Fibroblast of lung (primary cell): Measurements from ENCODE around the gene LIPF. TPM values are rescaled to one million over a fixed set of nuclear protein-coding genes. Genes with fewer than 3 reads are reported as not detected.
A peak's percentile ranks its signal among the peaks of the same experiment; 100 is the strongest.
"Not testable (repeated sequence)": the region's sequence is repeated elsewhere in the genome, so short reads cannot be mapped to it uniquely, and the experiment has no call there.

Source experiments
- DNase-seq, 2 donors: peaks; one replicate each; pipeline versions ENCODE4 v3.0.0 to v3.0.0-alpha.2; 2010; ENCODE audit warnings: low read depth in 2 of 2
- H2AFZ ChIP-seq: 2 replicates; pipeline ENCODE4 v1.5.1; 2012; ENCODE audit warnings: low read length, control low read depth, inconsistent platforms
- H3K27ac ChIP-seq: 2 replicates; pipeline ENCODE4 v1.5.1; 2011; ENCODE audit warnings: low read length, control low read depth; ENCODE audit not compliant: insufficient read depth
- H3K27me3 ChIP-seq: 2 replicates; pipeline ENCODE4 v1.5.1; 2011; ENCODE audit warnings: mild to moderate bottlenecking, low read length; ENCODE audit not compliant: control insufficient read depth, insufficient read depth
- H3K36me3 ChIP-seq: 2 replicates; pipeline ENCODE4 v1.5.1; 2011; ENCODE audit warnings: low read length; ENCODE audit not compliant: control insufficient read depth, insufficient read depth
- H3K4me1 ChIP-seq: 2 replicates; pipeline ENCODE4 v1.5.1; 2011; ENCODE audit warnings: low read length; ENCODE audit not compliant: control insufficient read depth, insufficient read depth; ENCODE audit errors: extremely low read depth
- H3K4me2 ChIP-seq: 2 replicates; pipeline ENCODE4 v1.5.1; 2011; ENCODE audit warnings: low read length, control low read depth; ENCODE audit not compliant: insufficient read depth; ENCODE audit errors: extremely low read depth
- H3K4me3 ChIP-seq, 4 experiments: fragments of 200-600 bp in 1 of 4; sonication (generic) in 1 of 4; replicated peaks in 1 of 4; 2 replicates each; pipeline ENCODE4 v1.5.1; 2011 to 2016; ENCODE audit warnings: low read length in 4 of 4, low read depth in 3 of 4, mild to moderate bottlenecking in 3 of 4, control low read depth in 2 of 4, inconsistent platforms in 1 of 4, mixed read lengths in 1 of 4; ENCODE audit not compliant: insufficient read depth in 1 of 4; ENCODE audit errors: control extremely low read depth in 1 of 4
- H3K79me2 ChIP-seq: 2 replicates; pipeline ENCODE4 v1.5.1; 2012; ENCODE audit warnings: mild to moderate bottlenecking, low read length, inconsistent platforms; ENCODE audit not compliant: control insufficient read depth, insufficient read depth
- H3K9ac ChIP-seq: 2 replicates; pipeline ENCODE4 v1.5.1; 2011; ENCODE audit warnings: mild to moderate bottlenecking, low read length, control low read depth; ENCODE audit not compliant: insufficient read depth
- H3K9me3 ChIP-seq: 2 replicates; pipeline ENCODE4 v1.5.1; 2012; ENCODE audit warnings: low read depth, low read length; ENCODE audit not compliant: control insufficient read depth, insufficient read depth
- H4K20me1 ChIP-seq: 2 replicates; pipeline ENCODE4 v1.5.1; 2011; ENCODE audit warnings: low read length; ENCODE audit not compliant: control insufficient read depth, insufficient read depth; ENCODE audit errors: extremely low read depth
- CTCF ChIP-seq, 2 donors: IDR thresholded peaks in 1 of 2; conservative IDR thresholded peaks in 1 of 2; 1 replicate in 1 of 2; 2 replicates in 1 of 2; pipeline ENCODE4 v1.5.1; 2011 to 2012; ENCODE audit warnings: low read length in 2 of 2, control low read depth in 1 of 2, inconsistent platforms in 1 of 2, low read depth in 1 of 2, mild to moderate bottlenecking in 1 of 2
- EZH2 ChIP-seq: IDR thresholded peaks from 2 replicates; pipeline ENCODE4 v1.5.1; 2012; ENCODE audit warnings: low read length, control low read depth, mild to moderate bottlenecking; ENCODE audit errors: missing control alignments
- polyA plus RNA-seq, 2 donors: library from polyadenylated mRNA; depleted of rRNA in 1 of 2; stranded (reverse) in 1 of 2; unstranded in 1 of 2; fragments of >200 nt; gene quantifications; 2 replicates each; pipeline ENCODE4 v1.2.1, GENCODE V29; 2011 to 2012; ENCODE audit warnings: missing spikeins in 1 of 2
- total RNA-seq: library from RNA; depleted of rRNA; stranded (reverse); fragments of >200 nt; gene quantifications from 2 replicates; pipeline ENCODE4 v1.2.1, GENCODE V29; 2014

The LIPF gene
- total and polyA plus RNA-seq, 2 donors (not counting 1 experiment from before 2014, with no cell fraction given): 0.05 TPM; not detected in 1

GRCh38 chr10:88707429-88708155 is 43.4 kb downstream of the LIPF start:
- Histone ChIP-seq H2AFZ (no peak overlapping the region), H3K27ac (no peak overlapping the region), H4K20me1 (no peaks in the 10 kb centered on the region), H3K27me3 (no peaks in the 10 kb centered on the region), H3K4me2 (peak overlapping the region; percentile 23), H3K9me3 (no peaks in the 10 kb centered on the region), H3K4me3 (no peak overlapping the region), H3K36me3 (no peaks in the 10 kb centered on the region), H3K9ac (no peak overlapping the region), H3K79me2 (no peaks in the 10 kb centered on the region), H3K4me1 (no peaks in the 10 kb centered on the region)
- DNase-seq: peak; percentile 60 to 89
- TF ChIP-seq CTCF (conservative IDR thresholded peaks at IDR 0.05 in 1 of 2, IDR thresholded peaks at IDR 0.05 in 1 of 2; ENCODE audit: low read depth in 1 of 2, low read length in 2 of 2): no peak
- TF ChIP-seq EZH2: no peak

DNA sequence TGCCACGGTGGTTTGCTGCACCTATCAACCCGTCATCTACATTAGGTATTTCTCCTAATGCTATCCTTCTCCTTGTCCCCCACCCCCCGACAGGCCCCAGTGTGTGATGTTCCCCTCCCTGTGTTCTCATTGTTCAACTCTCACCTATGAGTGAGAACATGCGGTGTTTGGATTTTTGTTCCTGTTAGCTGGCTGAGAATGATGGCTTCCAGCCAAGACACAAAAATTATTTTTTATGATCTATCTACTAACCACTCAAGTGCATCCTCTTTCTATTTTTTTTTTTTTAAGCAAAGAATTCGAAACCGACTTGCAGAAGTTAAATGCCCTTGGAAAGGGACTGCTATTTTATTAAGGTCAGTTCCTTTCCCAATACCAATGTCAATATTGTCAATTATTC is 45.1 kb downstream of the LIPF start:
- H2AFZ ChIP-seq, H3K4me1 ChIP-seq: not testable (repeated sequence)

DNA sequence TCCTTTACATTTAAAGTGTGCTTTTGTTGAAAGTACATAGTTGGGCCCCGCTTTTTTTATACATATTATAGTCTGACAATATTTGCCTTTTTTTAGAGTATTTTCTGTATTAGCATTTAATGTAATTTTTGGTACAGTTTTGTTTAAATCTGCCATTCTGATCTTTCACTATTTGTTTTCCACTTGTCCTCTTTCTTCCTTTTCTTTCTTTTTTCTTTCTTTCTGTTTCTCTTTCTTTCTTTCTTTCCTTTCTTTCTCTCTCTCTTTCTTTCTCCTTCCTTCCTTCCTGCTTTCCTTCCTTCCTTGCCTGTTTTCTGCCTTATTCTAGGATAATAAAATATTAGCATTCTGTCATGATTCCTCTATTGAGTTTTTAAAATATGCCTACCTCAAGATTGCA is 51.3 kb downstream of the LIPF start:
- Histone ChIP-seq H3K4me1 (no peaks in the 10 kb centered on the region), H3K79me2 (no peaks in the 10 kb centered on the region), H3K9ac (no peak overlapping the region), H2AFZ (no peak overlapping the region), H3K36me3 (no peaks in the 10 kb centered on the region), H3K4me3 (no peak overlapping the region), H3K27ac (no peak overlapping the region), H3K27me3 (no peaks in the 10 kb centered on the region), H3K9me3 (no peaks in the 10 kb centered on the region), H3K4me2 (no peak overlapping the region), H4K20me1 (no peaks in the 10 kb centered on the region)
- TF ChIP-seq EZH2 (no peak), CTCF (conservative IDR thresholded peaks at IDR 0.05 in 1 of 2, IDR thresholded peaks at IDR 0.05 in 1 of 2; ENCODE audit: low read depth in 1 of 2, low read length in 2 of 2) (no peak)
- no peak for DNase-seq

More for the DNA sequence above, 45.1 kb downstream of the LIPF start:
- H3K9ac ChIP-seq, H3K27ac ChIP-seq, H3K27me3 ChIP-seq, H4K20me1 ChIP-seq, H3K79me2 ChIP-seq, H3K9me3 ChIP-seq, H3K36me3 ChIP-seq, H3K4me3 ChIP-seq, H3K4me2 ChIP-seq: not testable (repeated sequence)
- DNase-seq: peak in 1 of 2 donors; percentile 10
